ENCODE measurements around the gene BICC1.
"Not testable (repeated sequence)": the region's sequence is repeated elsewhere in the genome, so short reads cannot be mapped to it uniquely, and the experiment has no call there.

BICC1 gene

GRCh38 chr10:58836991-58837575 lies 324.4 kb downstream of the BICC1 start:
- no peak for DNase-seq

GRCh38 chr10:58837826-58838225 lies 325.2 kb downstream of the BICC1 start:
- DNase-seq: no peak

DNA sequence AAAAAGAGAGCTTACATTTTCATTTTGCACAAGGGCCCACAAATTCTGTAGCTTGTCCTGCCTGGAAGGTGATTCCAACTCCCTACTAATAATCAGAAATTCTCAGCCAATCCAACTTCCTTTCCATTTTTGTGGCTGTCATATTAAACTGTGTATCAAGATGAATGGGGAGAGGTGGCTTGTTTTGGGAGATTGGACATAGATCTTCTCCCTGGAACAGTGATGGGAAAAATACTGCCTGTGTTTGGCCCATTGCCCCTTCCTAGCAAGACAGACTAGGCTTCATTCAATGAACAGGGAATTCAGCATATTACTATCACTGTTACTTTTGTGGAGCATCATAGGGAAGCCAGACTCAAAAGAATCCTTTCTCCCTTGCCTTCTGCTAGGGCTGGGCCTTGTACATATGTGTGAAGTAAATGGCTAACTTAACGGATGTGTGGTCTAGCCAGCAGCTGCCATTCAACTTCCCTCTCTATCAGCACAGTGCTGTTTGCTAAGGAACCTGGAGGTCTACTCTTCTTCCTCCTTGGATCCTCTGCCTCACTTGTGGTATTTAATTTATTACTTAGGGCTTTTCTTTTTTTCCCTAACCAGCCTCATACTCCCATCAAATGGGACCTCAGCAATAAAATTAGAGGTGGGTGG lies 326.0 kb downstream of the BICC1 start:
- DNase-seq: no peak

- no peak for DNase-seq
Measured at GRCh38 chr10:58839771-58840170, 327.1 kb downstream of the BICC1 start.

GRCh38 chr10:58840840-58841435 lies 328.3 kb downstream of the BICC1 start:
- no peak for DNase-seq

DNA sequence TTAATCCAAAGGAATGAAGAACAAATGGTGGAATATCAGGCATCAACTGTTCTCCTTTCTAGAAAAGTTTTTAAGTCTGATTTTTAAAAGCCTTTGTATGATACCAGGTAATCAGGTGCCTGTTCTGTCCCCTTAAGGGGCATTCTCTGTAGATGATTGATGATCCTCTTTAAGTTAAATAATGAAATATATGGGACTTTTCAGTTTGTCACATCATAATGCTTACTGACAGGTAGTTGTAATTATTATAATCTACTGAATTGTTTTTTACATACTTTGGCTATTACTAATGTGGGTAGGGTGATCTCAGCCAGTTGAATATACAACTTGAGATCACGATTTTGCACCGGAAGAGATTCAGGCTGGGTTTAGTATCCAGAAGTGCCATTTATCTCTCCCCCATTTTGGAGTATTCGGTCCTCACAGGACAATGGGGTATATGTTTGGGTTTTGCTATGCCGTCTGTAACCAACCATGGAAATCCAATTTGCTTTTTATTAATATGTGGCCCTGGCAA lies 330.2 kb downstream of the BICC1 start:
- no peak for DNase-seq

GRCh38 chr10:58843760-58844159 lies 331.1 kb downstream of the BICC1 start:
- no peak for DNase-seq

DNA sequence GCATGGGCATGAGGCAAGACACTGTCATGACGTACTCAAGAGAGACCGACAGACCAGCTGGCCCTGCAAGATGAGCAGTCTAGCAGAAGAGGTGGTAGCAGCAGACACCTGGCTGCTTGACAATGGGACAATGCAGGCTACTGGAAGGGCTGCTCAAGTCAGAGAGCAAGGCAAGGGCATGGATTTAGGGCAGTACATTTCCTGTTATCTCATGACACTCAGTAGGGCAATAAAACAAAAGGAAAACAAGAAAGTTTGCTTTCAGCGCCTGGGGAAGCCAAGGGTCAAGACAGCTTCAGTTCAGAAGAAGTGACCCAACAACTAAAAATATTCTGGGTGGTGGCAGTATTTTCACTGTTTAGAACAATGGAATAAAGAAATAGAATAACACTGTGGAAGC lies 332.0 kb downstream of the BICC1 start:
- no peak for DNase-seq

GRCh38 chr10:58846856-58847255 lies 334.2 kb downstream of the BICC1 start:
- no peak for DNase-seq

DNA sequence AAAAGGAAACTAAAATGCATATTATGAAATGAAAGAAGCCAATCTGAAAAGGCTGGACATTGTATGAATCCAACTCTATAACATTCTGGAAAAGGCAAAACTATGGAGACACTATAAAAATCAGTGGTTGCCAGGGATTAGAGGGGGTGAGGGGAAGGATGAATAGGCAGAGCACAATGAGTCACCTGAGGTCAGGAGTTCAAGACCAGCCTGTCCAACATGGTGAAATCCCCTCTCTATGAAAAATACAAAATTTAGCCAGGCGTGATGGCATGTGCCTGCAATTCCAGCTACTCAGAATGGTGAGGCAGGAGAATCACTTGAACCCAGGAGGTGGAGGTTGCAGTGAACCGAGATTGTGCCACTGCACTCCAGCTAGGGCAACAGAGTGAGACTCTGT lies 338.9 kb downstream of the BICC1 start:
- DNase-seq: no peak

GRCh38 chr10:58853668-58854067 lies 341.0 kb downstream of the BICC1 start:
- no peak for DNase-seq

- DNase-seq: no peak
Measured at GRCh38 chr10:58854811-58855210, 342.1 kb downstream of the BICC1 start.

- DNase-seq: no peak
Measured at GRCh38 chr10:58856508-58857240, 344.0 kb downstream of the BICC1 start.

DNA sequence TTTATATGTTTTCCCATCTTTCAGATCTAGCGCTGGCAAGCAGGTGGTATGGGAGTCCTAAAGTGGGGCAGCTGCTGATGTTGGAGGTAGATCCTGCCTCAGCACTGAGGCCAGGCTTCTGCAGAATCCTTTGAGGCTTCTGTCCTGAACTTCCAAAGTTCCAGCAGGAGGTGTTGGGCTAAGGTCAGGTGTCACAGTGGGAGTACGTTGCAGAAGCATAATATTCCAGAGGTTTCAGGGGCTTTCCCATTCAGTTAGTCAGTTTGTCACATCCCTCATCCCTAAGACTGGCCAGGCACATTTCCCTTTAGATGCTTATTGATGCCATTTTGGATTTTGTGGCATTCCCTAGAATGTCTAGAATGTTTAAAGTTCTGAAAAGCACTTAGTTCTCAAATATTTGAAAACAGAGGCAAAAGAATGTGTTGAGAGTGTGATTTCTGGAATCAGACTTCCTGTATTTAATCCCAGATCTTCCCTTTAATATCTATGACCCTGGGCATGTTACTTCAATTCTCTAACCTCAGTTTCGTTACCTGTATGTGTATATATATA lies 344.7 kb downstream of the BICC1 start:
- no peak for DNase-seq

DNA sequence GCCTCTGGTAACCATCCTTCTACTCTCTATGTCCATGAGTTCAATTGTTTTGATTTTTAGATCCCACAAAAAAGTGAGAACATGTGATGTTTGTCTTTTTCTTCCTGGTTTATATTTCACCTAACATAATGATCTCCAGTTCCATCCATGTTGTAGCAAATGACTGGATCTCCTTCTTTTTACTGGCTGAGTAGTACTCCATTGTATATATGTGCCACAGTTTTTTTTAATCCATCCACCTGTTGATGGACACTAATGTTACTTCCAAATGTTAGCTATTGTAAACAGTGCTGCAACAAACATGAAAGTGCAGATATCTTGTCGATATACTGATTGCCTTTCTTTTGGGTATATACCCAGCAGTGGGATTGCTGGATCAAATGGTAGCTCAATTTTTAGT lies 345.5 kb downstream of the BICC1 start:
- not testable (repeated sequence) for DNase-seq

GRCh38 chr10:58859526-58859925 lies 346.9 kb downstream of the BICC1 start:
- no peak for DNase-seq

- DNase-seq: no peak
Measured at GRCh38 chr10:58867683-58868082, 355.0 kb downstream of the BICC1 start.

DNA sequence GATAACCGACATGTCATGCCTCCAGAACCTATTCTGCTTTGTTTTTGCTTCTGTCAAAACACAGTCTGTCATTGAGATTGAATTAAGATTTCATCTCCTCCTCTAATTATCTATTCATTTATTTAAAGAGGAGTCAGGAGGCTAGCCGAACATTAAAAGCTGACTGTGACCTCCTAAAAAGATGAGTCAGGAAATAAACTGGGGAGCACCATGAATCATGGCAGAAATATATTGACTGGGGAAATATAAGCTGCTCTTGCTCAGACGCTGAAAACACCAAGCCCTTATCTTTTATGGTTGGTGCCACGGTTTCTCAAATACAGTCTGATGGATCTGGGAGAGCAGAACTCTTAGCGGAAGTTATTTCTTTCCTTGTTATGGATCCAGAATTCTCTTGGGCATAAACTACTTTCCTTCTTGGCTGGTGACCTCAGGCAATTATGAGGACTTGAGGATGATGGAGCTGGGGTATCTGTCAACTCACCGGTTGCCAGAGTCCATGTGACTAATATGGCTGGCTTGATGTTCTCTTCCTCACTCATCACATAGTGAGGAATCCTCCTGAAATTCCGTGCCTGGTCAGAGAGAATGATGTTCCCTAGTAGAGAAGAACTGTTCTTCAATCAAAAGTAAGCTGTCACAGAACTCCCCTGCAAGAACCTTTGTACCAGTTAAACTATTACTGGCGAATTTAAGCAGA lies 356.2 kb downstream of the BICC1 start:
- no peak for DNase-seq

- DNase-seq: no peak
Measured at GRCh38 chr10:58870070-58870469, 357.4 kb downstream of the BICC1 start.

GRCh38 chr10:58873161-58873560 lies 360.5 kb downstream of the BICC1 start:
- no peak for DNase-seq
